Smooth muscle cell (in vitro differentiated cells): ENCODE results near the gene PBX1. TPM values are rescaled to one million over a fixed set of nuclear protein-coding genes. Genes with fewer than 3 reads are reported as not detected.
A peak's percentile ranks its signal among the peaks of the same experiment; 100 is the strongest.

ENCODE experiments used
- DNase-seq: peaks from one replicate; lab custom pipeline; 2025; ENCODE audit not compliant: unreplicated experiment; lab: John Stamatoyannopoulos, UW
- H2AFZ ChIP-seq: fragments of 200-600 bp; sonication (generic); 2 replicates; pipeline ENCODE4 v1.6.0; 2016; ENCODE audit warnings: antibody characterized with exemption, low read depth, mild to moderate bottlenecking
- H3F3A ChIP-seq: fragments of 200-600 bp; sonication (generic); 2 replicates; pipeline ENCODE4 v1.6.0; 2017; ENCODE audit warnings: antibody characterized with exemption, low read depth
- H3K27ac ChIP-seq: fragments of 200-600 bp; sonication (generic); 2 replicates; pipeline ENCODE4 v1.5.1; 2016; ENCODE audit warnings: low read depth, mild to moderate bottlenecking
- H3K27me3 ChIP-seq: fragments of 200-600 bp; sonication (generic); 2 replicates; pipeline ENCODE4 v1.6.1; 2016; ENCODE audit warnings: low read depth, mild to moderate bottlenecking
- H3K36me3 ChIP-seq: fragments of 200-600 bp; sonication (generic); 2 replicates; pipeline ENCODE4 v1.5.1; 2016; ENCODE audit warnings: low read depth
- H3K4me1 ChIP-seq: fragments of 200-600 bp; sonication (generic); 2 replicates; pipeline ENCODE4 v1.5.1; 2016; ENCODE audit warnings: low read depth
- H3K4me2 ChIP-seq: fragments of 200-600 bp; sonication (generic); 2 replicates; pipeline ENCODE4 v1.6.0; 2016; ENCODE audit warnings: mild to moderate bottlenecking
- H3K4me3 ChIP-seq: fragments of 200-600 bp; sonication (generic); 2 replicates; pipeline ENCODE4 v1.5.1; 2016; ENCODE audit warnings: mild to moderate bottlenecking
- H3K79me2 ChIP-seq: fragments of 200-600 bp; sonication (generic); 2 replicates; pipeline ENCODE4 v1.6.0; 2016; ENCODE audit warnings: low read depth, mild to moderate bottlenecking
- H3K9ac ChIP-seq: fragments of 200-600 bp; sonication (generic); 2 replicates; pipeline ENCODE4 v1.6.0; 2016; ENCODE audit warnings: low read depth
- H3K9me3 ChIP-seq: fragments of 200-600 bp; sonication (generic); replicated peaks from 2 replicates; pipeline ENCODE4 v1.5.1; 2016; ENCODE audit warnings: low read depth
- H4K20me1 ChIP-seq: fragments of 200-600 bp; sonication (generic); 2 replicates; pipeline ENCODE4 v1.6.0; 2016; ENCODE audit warnings: low read depth
- CTCF ChIP-seq: fragments of 200-600 bp; sonication (generic); IDR thresholded peaks from 2 replicates; pipeline ENCODE4 v1.5.1; 2017; ENCODE audit warnings: borderline replicate concordance, mild to moderate bottlenecking, antibody characterized with exemption; ENCODE audit not compliant: insufficient read depth, poor library complexity, severe bottlenecking
- WGBS: methylation state at CpG from one replicate; pipeline ENCODE4 v1.1.7; 2016; ENCODE audit warnings: low lambda C conversion rate; 5-methylcytosine and 5-hydroxymethylcytosine counted together
- polyA plus RNA-seq: library from polyadenylated mRNA; unstranded; fragments of >200 nt; fragmentation: Nextera tagmentation; extraction: Ambion mirVana; gene quantifications from 2 replicates; pipeline ENCODE4 v1.2.1, GENCODE V29; 2016
- total RNA-seq: library from RNA; depleted of rRNA; stranded (reverse); fragments of >200 nt; gene quantifications from 2 replicates; pipeline ENCODE4 v1.2.3, GENCODE V29; 2014

Gene PBX1
- total and polyA plus RNA-seq, 2 experiments from 2014 or later: 8.1 to 70.8 TPM

GRCh38 chr1:164609089-164609488 is 50.1 kb downstream of the PBX1 start:
- no peaks in the 10 kb centered on the region for H3K9me3 ChIP-seq
- H2AFZ ChIP-seq: no peak overlapping the region
- H3K36me3 ChIP-seq: no peaks in the 10 kb centered on the region
- no peak overlapping the region for H3K4me3 ChIP-seq
- 88% methylated on average over 3 of the region's 3 CpGs for WGBS
- no peak for TF ChIP-seq CTCF
- peaks cover 61% of the 10 kb centered on the region for H3K79me2 ChIP-seq
- H3K4me2 ChIP-seq: peak overlapping the region; percentile 27
- no peaks in the 10 kb centered on the region for H3K27me3 ChIP-seq
- no peaks in the 10 kb centered on the region for H3F3A ChIP-seq
- peak overlapping the region; percentile 27 for H3K27ac ChIP-seq
- H4K20me1 ChIP-seq: peaks cover 32% of the 10 kb centered on the region
- DNase-seq: no peak
- H3K9ac ChIP-seq: no peak overlapping the region
- peaks cover 56% of the 10 kb centered on the region for H3K4me1 ChIP-seq

GRCh38 chr1:164610538-164611222 is 51.7 kb downstream of the PBX1 start:
- Histone ChIP-seq H4K20me1 (peaks cover 18% of the 10 kb centered on the region), H3K27me3 (no peaks in the 10 kb centered on the region), H3K4me2 (no peak overlapping the region), H3K4me3 (no peak overlapping the region), H3F3A (no peaks in the 10 kb centered on the region), H3K4me1 (peaks cover 40% of the 10 kb centered on the region), H3K9ac (no peak overlapping the region), H3K9me3 (no peaks in the 10 kb centered on the region), H3K27ac (peak overlapping the region; percentile 35), H3K36me3 (no peaks in the 10 kb centered on the region), H2AFZ (no peak overlapping the region), H3K79me2 (peaks cover 59% of the 10 kb centered on the region)
- TF ChIP-seq CTCF: no peak
- no peak for DNase-seq
- 96% methylated on average over 3 of the region's 3 CpGs for WGBS

GRCh38 chr1:164611754-164612642 is 53.0 kb downstream of the PBX1 start:
- Histone ChIP-seq H3K9me3 (no peaks in the 10 kb centered on the region), H3K36me3 (no peaks in the 10 kb centered on the region), H3K4me3 (no peak overlapping the region), H3K27me3 (no peaks in the 10 kb centered on the region), H3K79me2 (peaks cover 58% of the 10 kb centered on the region), H2AFZ (no peak overlapping the region), H3K4me2 (no peak overlapping the region), H3K4me1 (peaks cover 36% of the 10 kb centered on the region), H3K27ac (peak overlapping the region; percentile 68), H3F3A (no peaks in the 10 kb centered on the region), H4K20me1 (peaks cover 17% of the 10 kb centered on the region), H3K9ac (peak overlapping the region; percentile 24)
- DNase-seq: no peak
- WGBS: 71% methylated on average over 11 of the region's 11 CpGs
- TF ChIP-seq CTCF: no peak
